HepG2 (cell line): Measurements from ENCODE around the gene SRSF2. TPM values are rescaled to one million over a fixed set of nuclear protein-coding genes. Genes with fewer than 3 reads are reported as not detected.

Source experiments
- CC2D1A ChIP-seq: sonication (generic); formaldehyde crosslinking; IDR thresholded peaks from 2 replicates; pipeline ENCODE4 v1.8.1; 2023; ENCODE audit warnings: mild to moderate bottlenecking, missing genetic modification reagents
- FOXA3 ChIP-seq: IDR thresholded peaks from 2 replicates; pipeline ENCODE4 v1.6.1; 2016; ENCODE audit warnings: missing genetic modification reagents, missing compliant biosample characterization
- MAF1 ChIP-seq: sonication (generic); formaldehyde crosslinking; IDR thresholded peaks from 2 replicates; pipeline ENCODE4 v1.5.0; 2020; ENCODE audit warnings: missing genetic modification reagents, borderline replicate concordance
- MAZ ChIP-seq, 2 experiments: sonication (generic) in 1 of 2; formaldehyde crosslinking in 1 of 2; IDR thresholded peaks; 2 replicates each; pipeline versions ENCODE4 v1.5.0 to v1.6.1; 2012 to 2020; ENCODE audit warnings: low read depth in 2 of 2, mild to moderate bottlenecking in 2 of 2, borderline replicate concordance in 1 of 2, improper control_type of control experiment in 1 of 2, low read length in 1 of 2, missing genetic modification reagents in 1 of 2, moderate library complexity in 1 of 2
- NFYB ChIP-seq: sonication (generic); formaldehyde crosslinking; IDR thresholded peaks from 2 replicates; pipeline ENCODE4 v1.4.0; 2020; ENCODE audit warnings: missing genetic modification reagents
- PAX8 ChIP-seq: sonication (generic); formaldehyde crosslinking; IDR thresholded peaks from 2 replicates; pipeline ENCODE4 v1.8.0; 2022; ENCODE audit warnings: mild to moderate bottlenecking, missing genetic modification reagents, borderline replicate concordance
- POLR2A ChIP-seq, 2 experiments: IDR thresholded peaks; 2 replicates each; pipeline ENCODE4 v1.6.1; 2011; ENCODE audit warnings: low read depth in 2 of 2, low read length in 2 of 2, mild to moderate bottlenecking in 1 of 2, moderate library complexity in 1 of 2; ENCODE audit not compliant: insufficient read depth in 1 of 2
- SP2 ChIP-seq: sonication (generic); formaldehyde crosslinking; IDR thresholded peaks from 2 replicates; pipeline ENCODE4 v1.5.1; 2020; ENCODE audit warnings: mild to moderate bottlenecking, missing genetic modification reagents
- SP4 ChIP-seq: sonication (generic); formaldehyde crosslinking; IDR thresholded peaks from 2 replicates; pipeline ENCODE4 v1.8.1; 2023; ENCODE audit warnings: mild to moderate bottlenecking, missing genetic modification reagents
- ZMYM4 ChIP-seq: sonication (generic); formaldehyde crosslinking; IDR thresholded peaks from 2 replicates; pipeline ENCODE4 v1.8.1; 2023; ENCODE audit warnings: mild to moderate bottlenecking, missing genetic modification reagents
- ZNF180 ChIP-seq: sonication (generic); formaldehyde crosslinking; IDR thresholded peaks from 2 replicates; pipeline ENCODE4 v1.4.0; 2020; ENCODE audit warnings: low read depth, missing genetic modification reagents, borderline replicate concordance
- ZNF350 ChIP-seq: sonication (generic); formaldehyde crosslinking; IDR thresholded peaks from 2 replicates; pipeline ENCODE4 v1.4.0; 2020; ENCODE audit warnings: mild to moderate bottlenecking, low read depth, missing genetic modification reagents, borderline replicate concordance
- ZNF644 ChIP-seq: IDR thresholded peaks from 2 replicates; pipeline ENCODE4 v1.6.1; 2016; ENCODE audit warnings: low read depth
- ZNF703 ChIP-seq: sonication (generic); formaldehyde crosslinking; IDR thresholded peaks from 2 replicates; pipeline ENCODE4 v1.5.1; 2020; ENCODE audit warnings: missing genetic modification reagents, mild to moderate bottlenecking, moderate library complexity, borderline replicate concordance
- polyA plus RNA-seq, 8 experiments: library from polyadenylated mRNA; depleted of rRNA in 3 of 8; stranded (reverse) in 7 of 8; unstranded in 1 of 8; fragments of >200 nt; fragmentation: Illumina TruSeq in 4 of 8; extraction: Trizol in 4 of 8; gene quantifications; 2 replicates each; pipeline versions ENCODE4 v1.2.1 to v1.2.3, GENCODE V29; 2011 to 2016; ENCODE audit warnings: low read depth in 4 of 8, missing spikeins in 1 of 8, mixed read lengths in 1 of 8; ENCODE audit not compliant: insufficient read depth in 1 of 8
- total RNA-seq, 5 experiments: library from RNA; depleted of rRNA; stranded (reverse); fragments of >200 nt; fragmentation: Illumina TruSeq; extraction: Trizol; gene quantifications; 2 replicates each; pipeline ENCODE4 v1.2.3, GENCODE V29; 2016; ENCODE audit warnings: low read depth in 1 of 5
- TF ChIP-seq, protein P1 (sequence below): sonication (generic); formaldehyde crosslinking; IDR thresholded peaks from 2 replicates; pipeline ENCODE4 v1.5.0; 2020; ENCODE audit warnings: missing genetic modification reagents, mild to moderate bottlenecking, borderline replicate concordance
- TF ChIP-seq, protein P2 (sequence below): sonication (generic); formaldehyde crosslinking; IDR thresholded peaks from 2 replicates; pipeline ENCODE4 v1.4.0; 2020; ENCODE audit warnings: mild to moderate bottlenecking, missing genetic modification reagents, borderline replicate concordance
- TF ChIP-seq, protein P3 (sequence below): sonication (generic); formaldehyde crosslinking; IDR thresholded peaks from 2 replicates; pipeline ENCODE4 v1.4.0; 2020; ENCODE audit warnings: missing genetic modification reagents
- TF ChIP-seq, protein P4 (sequence below): sonication (generic); formaldehyde crosslinking; IDR thresholded peaks from 2 replicates; pipeline ENCODE4 v1.4.0; 2020; ENCODE audit warnings: missing genetic modification reagents, low read depth, mild to moderate bottlenecking, borderline replicate concordance

Gene SRSF2
- total and polyA plus RNA-seq, 2 of the 13 experiments (the other 11 are each of a cell fraction or from before 2014, with no cell fraction given) = 306 to 319 TPM

DNA sequence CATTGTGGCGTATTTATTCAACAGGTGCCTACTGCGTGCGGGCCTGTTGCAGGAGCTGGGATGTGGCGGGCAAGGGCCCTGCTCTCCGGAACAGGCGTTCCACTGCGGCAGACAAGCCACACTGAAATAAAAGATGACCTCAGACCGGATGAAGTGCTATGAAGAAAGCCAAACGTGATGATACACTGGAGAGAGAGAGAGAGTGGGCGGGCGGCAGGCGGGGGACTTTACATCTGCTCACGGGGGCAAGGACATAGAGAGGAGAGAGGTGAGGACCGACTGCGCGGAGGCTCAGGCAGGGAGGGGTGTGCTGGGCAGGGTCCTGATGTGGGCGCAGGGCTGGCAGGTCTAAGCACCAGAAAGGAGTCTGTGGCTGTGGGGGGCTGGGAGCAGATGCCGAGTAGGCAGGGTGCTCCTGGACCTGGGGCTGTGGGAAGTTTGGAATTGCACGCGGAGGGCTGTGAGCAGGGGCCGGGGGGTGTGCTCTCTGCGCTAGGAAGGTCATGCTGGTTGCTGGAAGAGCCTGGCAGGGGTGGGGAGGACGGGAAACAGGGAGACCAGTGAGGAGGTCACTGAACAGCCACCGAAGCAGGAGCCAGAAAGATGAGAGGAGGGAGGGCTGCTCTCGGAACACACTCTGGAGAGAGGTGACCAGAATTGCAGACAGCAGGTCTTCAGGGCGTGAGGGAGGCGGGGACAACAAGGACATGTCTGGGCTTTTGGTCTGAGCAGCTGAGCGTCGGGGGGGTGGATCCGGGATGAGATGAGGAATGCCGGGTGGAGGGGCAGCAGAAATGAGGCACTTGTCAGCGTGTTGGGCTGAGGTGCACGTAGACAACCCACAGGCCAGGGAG, 36.3 kb downstream of the SRSF2 start (continued):
- no peak for TF ChIP-seq CC2D1A (CRISPR knock-in tag)
- TF ChIP-seq SP4 (CRISPR knock-in tag) = 0 out of 2 replicates have a peak, but pooled peaks have one; percentile 25
- TF ChIP-seq, protein P1, sequence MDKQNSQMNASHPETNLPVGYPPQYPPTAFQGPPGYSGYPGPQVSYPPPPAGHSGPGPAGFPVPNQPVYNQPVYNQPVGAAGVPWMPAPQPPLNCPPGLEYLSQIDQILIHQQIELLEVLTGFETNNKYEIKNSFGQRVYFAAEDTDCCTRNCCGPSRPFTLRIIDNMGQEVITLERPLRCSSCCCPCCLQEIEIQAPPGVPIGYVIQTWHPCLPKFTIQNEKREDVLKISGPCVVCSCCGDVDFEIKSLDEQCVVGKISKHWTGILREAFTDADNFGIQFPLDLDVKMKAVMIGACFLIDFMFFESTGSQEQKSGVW (CRISPR knock-in tag) = no peak
- no peak for TF ChIP-seq SP2
- TF ChIP-seq PAX8 = 0 out of 2 replicates have a peak, but pooled peaks have one; percentile 68
- TF ChIP-seq, protein P2, sequence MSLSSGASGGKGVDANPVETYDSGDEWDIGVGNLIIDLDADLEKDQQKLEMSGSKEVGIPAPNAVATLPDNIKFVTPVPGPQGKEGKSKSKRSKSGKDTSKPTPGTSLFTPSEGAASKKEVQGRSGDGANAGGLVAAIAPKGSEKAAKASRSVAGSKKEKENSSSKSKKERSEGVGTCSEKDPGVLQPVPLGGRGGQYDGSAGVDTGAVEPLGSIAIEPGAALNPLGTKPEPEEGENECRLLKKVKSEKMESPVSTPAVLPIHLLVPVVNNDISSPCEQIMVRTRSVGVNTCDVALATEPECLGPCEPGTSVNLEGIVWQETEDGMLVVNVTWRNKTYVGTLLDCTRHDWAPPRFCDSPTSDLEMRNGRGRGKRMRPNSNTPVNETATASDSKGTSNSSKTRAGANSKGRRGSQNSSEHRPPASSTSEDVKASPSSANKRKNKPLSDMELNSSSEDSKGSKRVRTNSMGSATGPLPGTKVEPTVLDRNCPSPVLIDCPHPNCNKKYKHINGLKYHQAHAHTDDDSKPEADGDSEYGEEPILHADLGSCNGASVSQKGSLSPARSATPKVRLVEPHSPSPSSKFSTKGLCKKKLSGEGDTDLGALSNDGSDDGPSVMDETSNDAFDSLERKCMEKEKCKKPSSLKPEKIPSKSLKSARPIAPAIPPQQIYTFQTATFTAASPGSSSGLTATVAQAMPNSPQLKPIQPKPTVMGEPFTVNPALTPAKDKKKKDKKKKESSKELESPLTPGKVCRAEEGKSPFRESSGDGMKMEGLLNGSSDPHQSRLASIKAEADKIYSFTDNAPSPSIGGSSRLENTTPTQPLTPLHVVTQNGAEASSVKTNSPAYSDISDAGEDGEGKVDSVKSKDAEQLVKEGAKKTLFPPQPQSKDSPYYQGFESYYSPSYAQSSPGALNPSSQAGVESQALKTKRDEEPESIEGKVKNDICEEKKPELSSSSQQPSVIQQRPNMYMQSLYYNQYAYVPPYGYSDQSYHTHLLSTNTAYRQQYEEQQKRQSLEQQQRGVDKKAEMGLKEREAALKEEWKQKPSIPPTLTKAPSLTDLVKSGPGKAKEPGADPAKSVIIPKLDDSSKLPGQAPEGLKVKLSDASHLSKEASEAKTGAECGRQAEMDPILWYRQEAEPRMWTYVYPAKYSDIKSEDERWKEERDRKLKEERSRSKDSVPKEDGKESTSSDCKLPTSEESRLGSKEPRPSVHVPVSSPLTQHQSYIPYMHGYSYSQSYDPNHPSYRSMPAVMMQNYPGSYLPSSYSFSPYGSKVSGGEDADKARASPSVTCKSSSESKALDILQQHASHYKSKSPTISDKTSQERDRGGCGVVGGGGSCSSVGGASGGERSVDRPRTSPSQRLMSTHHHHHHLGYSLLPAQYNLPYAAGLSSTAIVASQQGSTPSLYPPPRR = peak; percentile 80
- TF ChIP-seq ZNF180 (CRISPR knock-in tag) = no peak
- no peak for TF ChIP-seq ZMYM4 (CRISPR knock-in tag)
- TF ChIP-seq POLR2A (IDR thresholded peaks at IDR 0.05; ENCODE audit: insufficient read depth in 1 of 2, low read depth in 2 of 2, low read length in 2 of 2) = 0 out of 4 replicates have a peak, but pooled peaks of 1 of the 2 experiments have one; percentile 34
- no peak for TF ChIP-seq NFYB (CRISPR knock-in tag)
- peak; percentile 25; the same call in 1 of the 2 replicates for TF ChIP-seq FOXA3 (CRISPR knock-in tag)
- TF ChIP-seq MAF1 (CRISPR knock-in tag) = 0 out of 2 replicates have a peak, but pooled peaks have one; percentile 26
- peak; percentile 76 for TF ChIP-seq MAZ (IDR thresholded peaks at IDR 0.05; ENCODE audit: borderline replicate concordance, low read depth, low read length)
- 0 out of 2 replicates have a peak, but pooled peaks have one; percentile 20 for TF ChIP-seq MAZ (CRISPR knock-in tag; IDR thresholded peaks at IDR 0.05; ENCODE audit: low read depth)
- peak; percentile 89 for TF ChIP-seq ZNF350 (CRISPR knock-in tag)
- TF ChIP-seq ZNF703 (CRISPR knock-in tag) = no peak
- TF ChIP-seq ZNF644 = no peak
- TF ChIP-seq, protein P3, sequence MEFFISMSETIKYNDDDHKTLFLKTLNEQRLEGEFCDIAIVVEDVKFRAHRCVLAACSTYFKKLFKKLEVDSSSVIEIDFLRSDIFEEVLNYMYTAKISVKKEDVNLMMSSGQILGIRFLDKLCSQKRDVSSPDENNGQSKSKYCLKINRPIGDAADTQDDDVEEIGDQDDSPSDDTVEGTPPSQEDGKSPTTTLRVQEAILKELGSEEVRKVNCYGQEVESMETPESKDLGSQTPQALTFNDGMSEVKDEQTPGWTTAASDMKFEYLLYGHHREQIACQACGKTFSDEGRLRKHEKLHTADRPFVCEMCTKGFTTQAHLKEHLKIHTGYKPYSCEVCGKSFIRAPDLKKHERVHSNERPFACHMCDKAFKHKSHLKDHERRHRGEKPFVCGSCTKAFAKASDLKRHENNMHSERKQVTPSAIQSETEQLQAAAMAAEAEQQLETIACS (CRISPR knock-in tag) = no peak
- TF ChIP-seq, protein P4, sequence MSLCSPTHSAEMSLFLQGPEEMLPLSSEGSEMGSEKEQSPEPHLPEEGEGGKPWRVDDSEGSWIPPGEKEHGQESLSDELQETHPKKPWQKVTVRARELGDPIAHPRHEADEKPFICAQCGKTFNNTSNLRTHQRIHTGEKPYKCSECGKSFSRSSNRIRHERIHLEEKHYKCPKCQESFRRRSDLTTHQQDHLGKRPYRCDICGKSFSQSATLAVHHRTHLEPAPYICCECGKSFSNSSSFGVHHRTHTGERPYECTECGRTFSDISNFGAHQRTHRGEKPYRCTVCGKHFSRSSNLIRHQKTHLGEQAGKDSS (CRISPR knock-in tag) = peak; percentile 90; the same call in 1 of the 2 replicates
